HG02763 (cell line): Measurements from ENCODE around the gene ADAMTS7.
A peak's percentile ranks its signal among the peaks of the same experiment; 100 is the strongest.
"Not testable (repeated sequence)": the region's sequence is repeated elsewhere in the genome, so short reads cannot be mapped to it uniquely, and the experiment has no call there.

Source experiments
- ATAC-seq: cut with Tn5 transposase; IDR thresholded peaks from one replicate; pipeline ENCODE4 v1.9.1; 2021; ENCODE audit warnings: mild to moderate bottlenecking, moderate library complexity; ENCODE audit not compliant: unreplicated experiment

Gene ADAMTS7

GRCh38 chr15:78767331-78767951 lies 43.8 kb downstream of the ADAMTS7 start:
- ATAC-seq = no peak

- not testable (repeated sequence) for ATAC-seq
Observed at GRCh38 chr15:78766641-78767071, 44.6 kb downstream of the ADAMTS7 start.

DNA sequence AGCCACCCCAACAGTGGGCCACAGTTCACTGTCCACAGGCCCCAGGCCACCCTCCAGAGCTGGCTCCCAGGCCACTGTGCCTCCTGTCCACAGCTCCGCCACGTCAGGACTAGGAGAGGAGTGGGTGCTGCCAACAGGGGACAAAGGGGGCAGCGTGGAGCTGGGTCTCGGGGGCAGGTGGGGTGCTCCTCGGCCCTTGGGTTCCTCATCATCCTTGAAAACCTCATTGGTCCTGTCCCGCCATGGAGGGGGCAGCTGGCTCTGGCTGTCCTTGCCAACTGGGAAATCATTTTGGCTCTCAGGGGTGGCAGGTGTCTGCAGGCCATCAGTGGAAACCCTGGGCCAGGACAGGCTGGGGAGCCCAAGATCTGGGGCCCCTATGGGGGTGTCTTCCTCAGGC lies 45.2 kb downstream of the ADAMTS7 start:
- ATAC-seq = no peak

- ATAC-seq = not testable (repeated sequence)
Observed at GRCh38 chr15:78765154-78765860, 46.0 kb downstream of the ADAMTS7 start.

DNA sequence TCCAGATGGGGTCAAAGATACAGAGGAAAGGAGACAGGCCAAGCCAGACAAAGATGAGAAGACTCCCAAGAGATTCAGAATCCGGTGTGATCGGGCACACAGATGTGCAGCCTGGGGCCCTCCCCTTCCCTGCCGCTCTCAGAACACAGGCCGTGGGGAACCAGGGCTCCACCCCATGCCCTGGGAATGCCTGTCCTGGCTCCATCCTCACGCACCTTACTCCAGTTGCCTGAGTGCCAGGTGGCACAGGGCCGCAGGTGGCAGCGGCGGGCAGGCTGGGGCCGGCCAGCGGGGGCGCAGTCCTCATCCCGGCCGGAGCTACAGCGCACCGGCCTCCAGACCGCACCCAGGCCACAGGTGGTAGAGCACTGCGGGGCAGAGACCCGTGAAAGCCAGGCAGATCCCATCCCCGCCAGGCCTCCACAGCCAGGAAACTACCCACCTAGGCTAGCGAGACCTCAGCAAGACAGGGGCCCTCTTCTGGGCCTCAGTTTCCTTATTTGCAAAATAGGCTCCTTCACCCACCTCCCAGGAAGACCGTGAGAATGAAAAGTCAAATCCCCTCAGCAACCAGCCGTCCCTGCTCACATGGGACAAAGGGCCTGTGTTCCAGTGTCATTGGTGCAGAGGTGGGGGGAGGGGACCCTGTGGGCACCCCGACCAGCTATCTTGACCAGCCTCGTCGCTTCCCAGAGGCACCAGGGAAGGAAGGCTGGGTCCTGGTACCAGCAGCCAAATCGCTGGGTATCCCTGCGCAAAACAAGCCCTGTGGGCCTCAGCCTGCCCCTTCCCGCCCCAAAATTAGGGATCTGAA lies 46.7 kb downstream of the ADAMTS7 start:
- not testable (repeated sequence) for ATAC-seq

- ATAC-seq = no peak
Observed at GRCh38 chr15:78763796-78764241, 47.4 kb downstream of the ADAMTS7 start.

GRCh38 chr15:78762985-78763795 lies 48.1 kb downstream of the ADAMTS7 start:
- ATAC-seq = no peak

GRCh38 chr15:78762386-78762961 lies 48.8 kb downstream of the ADAMTS7 start:
- ATAC-seq = not testable (repeated sequence)

- no peak for ATAC-seq
Observed at GRCh38 chr15:78761891-78762385, 49.3 kb downstream of the ADAMTS7 start.

DNA sequence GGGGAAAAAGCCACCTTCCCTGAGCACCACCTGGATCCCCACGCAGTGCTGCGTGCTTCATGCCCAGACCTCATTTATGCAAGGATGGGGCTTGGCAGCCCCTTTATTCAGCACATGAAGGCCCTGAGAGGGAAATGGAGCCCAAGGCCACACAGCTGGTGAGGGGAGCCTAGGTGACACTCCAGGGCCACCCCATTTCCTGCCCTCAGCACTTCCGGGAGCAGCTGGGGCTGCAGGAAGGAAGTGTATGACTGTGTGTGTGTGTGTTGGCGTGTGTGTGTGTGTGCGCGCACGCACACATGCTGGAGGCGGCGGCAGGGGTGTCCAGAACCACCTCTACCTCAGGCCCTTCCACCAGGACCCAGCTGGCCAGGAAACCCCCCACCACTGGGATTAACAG lies 49.8 kb downstream of the ADAMTS7 start:
- peak; percentile 37 for ATAC-seq

- ATAC-seq = no peak
Observed at GRCh38 chr15:78761020-78761419, 50.2 kb downstream of the ADAMTS7 start.

DNA sequence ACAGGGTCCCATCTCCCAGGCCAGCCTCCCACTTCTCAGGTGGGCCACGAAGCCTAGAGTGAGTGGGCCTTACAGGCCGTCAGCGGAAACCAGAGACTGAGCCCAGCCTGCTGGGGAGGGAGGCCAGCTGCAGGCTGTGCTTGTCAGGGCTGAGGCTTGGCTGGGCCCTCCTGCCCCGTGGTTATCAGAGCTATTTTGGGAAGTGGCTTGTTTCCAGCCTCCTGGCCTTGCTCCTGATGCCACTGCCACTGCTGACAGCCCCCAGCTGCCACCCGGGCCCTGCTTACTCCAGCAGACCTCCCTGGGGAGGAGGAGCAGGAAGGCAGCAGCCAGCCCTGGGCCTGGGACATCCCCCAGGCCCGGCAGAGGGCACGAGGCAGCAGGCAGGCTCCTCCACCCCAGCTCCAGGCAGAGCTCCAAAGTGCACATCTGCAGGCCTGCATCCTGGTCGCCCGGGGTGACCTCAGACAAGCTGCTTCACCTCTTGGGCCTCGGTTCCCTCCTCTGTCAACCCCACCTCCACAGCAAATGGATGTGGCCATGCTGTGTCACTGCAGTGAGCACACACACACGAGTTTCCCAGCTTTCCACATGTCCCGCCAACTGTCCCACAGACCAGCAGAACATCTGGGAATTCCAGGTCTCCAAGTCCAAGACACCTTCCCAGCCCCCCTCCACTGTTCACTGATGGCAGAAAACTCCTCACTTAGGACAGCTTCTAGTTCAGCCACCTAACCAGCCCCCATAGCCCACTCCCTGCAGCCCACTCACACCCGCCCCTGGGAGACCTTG lies 51.0 kb downstream of the ADAMTS7 start:
- ATAC-seq = not testable (repeated sequence)

DNA sequence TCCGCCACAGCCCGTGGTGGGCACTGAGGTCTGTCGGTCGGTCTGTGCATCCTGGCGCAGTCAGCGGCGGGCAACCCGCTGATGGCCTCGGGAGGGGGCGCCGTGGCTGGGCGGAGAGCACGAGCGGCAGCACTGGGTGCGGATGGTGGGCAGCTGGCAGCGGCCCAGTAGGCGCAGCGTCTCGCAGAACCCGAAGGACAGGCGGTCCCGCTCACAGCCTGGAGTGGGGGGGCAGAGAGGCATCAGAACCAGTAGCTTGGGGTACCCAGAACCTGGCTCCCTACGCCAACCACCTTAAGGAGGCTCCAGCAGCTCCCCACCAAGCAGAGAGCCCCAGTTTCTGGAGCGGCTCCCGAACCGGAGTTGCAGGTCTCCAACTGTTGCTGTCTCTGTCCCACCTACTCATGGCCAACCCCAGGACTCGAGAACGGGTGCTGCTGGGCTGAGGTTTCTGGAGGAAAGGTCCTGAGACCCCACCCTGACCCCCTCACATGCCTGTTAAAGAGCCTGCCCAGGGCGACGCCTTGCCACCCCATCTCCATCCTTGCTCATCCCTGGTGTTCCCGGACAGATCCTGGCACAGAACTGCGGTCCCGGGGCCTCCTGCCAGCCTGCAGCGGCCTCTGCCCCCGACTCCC lies 51.8 kb downstream of the ADAMTS7 start:
- not testable (repeated sequence) for ATAC-seq

DNA sequence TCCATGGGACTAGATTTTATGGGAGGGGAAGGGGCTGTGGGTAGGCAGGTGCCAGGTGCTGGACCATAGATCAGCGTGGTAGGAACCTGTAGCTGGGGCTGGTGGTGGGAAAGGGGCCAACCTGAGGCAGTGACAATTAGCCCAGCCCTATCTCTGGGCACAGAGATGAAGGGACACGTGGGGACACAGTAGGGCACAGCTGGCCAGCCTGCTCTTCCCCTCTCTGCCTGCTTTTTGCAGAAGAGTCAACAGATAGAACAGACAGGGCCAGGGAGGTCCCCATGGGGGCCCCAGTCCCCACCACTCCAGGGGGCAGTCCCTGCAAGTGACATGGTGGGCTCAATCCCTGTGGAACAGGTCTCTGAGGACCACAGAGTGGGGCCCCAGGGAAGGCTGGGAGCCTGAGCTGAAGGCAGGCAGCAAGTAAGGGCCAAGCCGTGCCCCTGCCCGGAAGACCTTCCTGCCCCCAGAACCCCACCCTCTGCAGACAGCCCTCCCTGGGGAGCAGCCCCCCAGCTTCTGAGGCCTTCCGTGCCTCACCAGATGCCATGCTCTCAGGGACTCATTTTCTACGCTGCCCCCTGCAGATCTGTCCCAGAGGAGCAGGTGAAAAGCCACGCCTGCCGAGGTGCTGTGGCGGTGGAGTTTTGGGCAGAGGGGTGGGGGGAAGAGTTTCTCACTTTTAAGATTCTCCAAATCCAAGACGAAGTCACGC lies 52.6 kb downstream of the ADAMTS7 start:
- not testable (repeated sequence) for ATAC-seq

DNA sequence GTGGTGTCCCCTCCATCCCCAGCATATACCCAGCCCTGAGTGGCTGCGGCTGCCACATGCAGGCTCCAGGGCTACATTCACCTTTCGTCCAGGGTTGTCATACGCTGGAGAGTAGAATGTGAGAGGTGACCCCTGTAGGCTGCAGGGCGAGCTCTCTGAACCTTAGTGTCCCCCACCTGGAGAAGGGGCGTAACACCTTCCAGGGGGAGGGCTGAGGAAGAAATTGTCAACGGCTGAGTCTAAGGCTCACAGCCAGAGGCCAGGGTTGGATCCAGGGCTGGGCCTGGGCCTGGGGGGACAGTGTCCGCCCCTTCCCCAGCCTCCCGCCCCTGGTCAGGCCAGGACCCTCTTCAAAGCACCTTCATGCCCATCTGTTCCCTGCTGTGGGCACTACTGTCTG lies 53.2 kb downstream of the ADAMTS7 start:
- not testable (repeated sequence) for ATAC-seq

- ATAC-seq = no peak
Observed at GRCh38 chr15:78757636-78757905, 53.7 kb downstream of the ADAMTS7 start.

- ATAC-seq = peak; percentile 45
Observed at GRCh38 chr15:78756781-78757635, 54.3 kb downstream of the ADAMTS7 start.
